ENCODE results near the gene PARD3.

- TF ChIP-seq EZH2 (IDR thresholded peaks at IDR 0.05; ENCODE audit: insufficient read depth, poor library complexity, severe bottlenecking) (no peak), EZH2phosphoT487 (IDR thresholded peaks at IDR 0.05; ENCODE audit: insufficient read depth, low read depth) (no peak)
Measured at GRCh38 chr10:34187201-34187600, 627.9 kb downstream of the PARD3 start.
